Measurements from ENCODE around the gene CHP1.
"Not testable (repeated sequence)": the region's sequence is repeated elsewhere in the genome, so short reads cannot be mapped to it uniquely, and the experiment has no call there.

The CHP1 gene

DNA sequence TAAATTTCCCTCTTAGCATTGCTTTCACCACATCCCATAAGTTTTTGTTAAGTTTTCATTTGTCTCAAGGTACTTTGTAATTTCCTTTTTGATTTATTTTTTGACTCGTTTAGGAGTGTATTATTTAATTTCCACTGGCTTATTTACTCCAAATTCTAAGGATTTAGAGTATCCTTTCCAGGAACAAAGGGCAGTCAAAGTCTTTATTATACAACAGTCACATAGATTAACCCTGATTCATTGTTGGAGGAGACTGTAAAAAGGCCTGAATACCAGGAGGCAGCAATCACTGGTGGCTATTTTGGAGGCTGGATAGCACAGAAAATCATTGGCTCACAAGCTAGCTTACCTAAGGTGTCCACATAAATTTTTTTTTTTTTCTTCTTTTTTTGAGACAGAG lies 61.5 kb downstream of the CHP1 start:
- DNase-seq (ENCODE audit: low read depth): no peak

DNA sequence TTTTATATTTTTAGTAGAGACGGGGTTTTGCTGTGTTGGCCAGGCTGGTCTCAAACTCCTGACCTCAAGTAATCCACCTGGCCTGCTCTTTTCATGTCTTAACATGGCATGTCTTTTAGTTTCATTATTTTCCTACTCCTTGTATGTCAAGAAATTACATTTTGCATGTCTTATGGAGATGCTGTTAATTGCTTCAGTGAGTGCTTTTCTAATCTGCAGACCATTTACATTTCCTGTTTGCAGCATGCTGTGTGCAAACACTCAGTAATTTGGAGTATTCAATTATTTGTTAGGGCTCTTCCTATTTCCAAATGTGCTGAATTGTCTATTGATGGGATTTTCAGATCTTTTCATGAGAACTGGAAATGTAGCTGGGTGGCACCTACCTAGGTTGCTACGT lies 70.1 kb downstream of the CHP1 start:
- DNase-seq (ENCODE audit: low read depth): not testable (repeated sequence)

DNA sequence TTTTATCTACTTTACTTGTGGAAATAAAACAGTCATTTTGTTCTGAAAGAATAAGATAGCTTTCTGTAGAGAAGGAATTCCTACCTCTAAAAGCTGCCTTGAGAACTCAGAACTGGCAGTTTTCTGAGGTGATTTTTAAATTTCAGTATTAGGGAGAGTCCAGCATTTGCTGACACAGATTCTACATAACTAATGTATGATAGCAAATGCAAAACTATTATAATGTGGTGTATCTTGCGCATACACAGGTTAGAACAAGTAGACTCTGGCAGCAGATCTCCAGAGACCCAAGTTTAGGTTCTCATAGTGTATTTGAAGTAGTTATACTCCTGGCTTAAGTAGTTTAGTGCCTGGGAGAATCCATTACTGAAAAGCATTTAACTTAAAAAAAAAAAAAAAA lies 70.5 kb downstream of the CHP1 start:
- DNase-seq (ENCODE audit: low read depth): no peak

DNA sequence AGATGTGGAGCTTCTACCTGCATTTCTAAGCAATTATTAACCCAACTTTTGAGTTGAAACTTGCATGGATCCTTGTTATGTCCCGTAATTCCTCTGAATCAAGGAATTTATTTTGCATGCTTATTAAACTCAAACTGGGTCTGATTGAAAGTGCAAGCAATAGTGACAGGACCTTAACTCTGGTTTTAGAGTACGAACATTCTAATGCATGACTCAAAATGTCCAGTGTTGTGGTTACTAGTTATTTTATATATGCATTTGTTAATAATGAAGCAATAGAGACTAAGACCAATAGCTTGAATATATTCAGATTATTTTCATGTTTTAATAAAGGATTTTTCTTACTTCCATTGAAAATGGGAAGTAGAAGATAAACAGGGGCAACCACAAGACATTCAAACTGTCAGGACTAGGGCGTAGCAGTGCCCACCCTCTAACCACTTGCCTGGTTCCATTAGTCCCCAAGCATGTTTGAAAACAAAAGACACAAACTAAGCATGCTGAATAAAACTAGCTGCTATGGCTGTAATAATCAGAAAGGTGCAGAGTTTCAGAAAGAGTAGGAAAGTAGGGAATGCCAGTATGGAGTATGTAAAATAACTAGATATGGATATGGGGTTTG lies 73.2 kb downstream of the CHP1 start:
- no peak for DNase-seq (ENCODE audit: low read depth)

DNA sequence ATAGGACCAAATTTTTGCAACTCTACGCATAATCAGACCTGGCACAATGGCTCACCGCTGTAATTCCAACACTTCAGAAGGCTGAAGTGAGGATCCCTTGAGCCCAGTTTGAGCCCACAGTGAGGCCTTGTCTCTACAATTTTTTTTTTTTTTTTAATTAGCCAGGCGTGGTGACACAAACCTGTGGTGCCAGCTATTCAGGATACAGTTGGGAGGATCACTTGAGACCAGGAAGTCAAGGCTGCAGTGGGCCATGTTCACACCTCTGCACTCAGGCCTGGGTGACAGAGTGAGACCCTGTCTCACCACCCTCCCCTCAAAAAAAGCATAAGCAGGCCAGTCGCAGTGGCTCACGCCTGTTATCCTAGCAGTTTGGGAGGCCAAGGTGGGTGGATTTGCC lies 76.6 kb downstream of the CHP1 start:
- no peak for DNase-seq (ENCODE audit: low read depth)

DNA sequence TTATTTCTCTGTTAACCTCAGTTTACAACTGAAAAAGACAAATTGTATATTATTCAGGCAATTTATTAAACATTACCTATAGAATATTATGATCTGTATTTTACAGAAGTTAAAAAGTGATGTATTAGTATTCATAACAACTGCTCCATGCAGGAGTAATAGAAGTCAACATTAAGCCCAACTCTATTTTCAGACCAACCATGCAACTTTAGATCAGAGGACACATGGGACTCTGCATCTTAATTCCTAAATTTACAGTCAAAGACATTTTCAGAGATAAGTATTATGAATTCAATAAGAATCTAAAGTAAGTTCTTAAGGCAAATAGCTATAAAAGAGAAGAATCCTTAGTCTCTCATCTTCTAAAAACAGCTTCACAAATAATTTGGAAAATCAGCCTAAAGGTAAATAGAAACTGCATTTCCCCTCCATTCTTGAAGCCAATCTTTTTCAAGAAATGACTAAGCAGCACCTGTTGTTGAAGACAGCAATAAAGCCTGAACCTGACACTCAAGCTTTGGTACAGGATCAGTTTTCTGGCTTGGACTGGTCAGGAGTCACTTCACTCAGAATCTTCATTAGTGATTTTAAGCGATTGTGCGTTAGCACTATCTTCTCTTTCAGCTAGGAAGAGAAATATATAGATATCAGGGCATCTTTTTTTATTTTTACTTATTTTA lies 78.3 kb downstream of the CHP1 start:
- no peak for DNase-seq (ENCODE audit: low read depth)

DNA sequence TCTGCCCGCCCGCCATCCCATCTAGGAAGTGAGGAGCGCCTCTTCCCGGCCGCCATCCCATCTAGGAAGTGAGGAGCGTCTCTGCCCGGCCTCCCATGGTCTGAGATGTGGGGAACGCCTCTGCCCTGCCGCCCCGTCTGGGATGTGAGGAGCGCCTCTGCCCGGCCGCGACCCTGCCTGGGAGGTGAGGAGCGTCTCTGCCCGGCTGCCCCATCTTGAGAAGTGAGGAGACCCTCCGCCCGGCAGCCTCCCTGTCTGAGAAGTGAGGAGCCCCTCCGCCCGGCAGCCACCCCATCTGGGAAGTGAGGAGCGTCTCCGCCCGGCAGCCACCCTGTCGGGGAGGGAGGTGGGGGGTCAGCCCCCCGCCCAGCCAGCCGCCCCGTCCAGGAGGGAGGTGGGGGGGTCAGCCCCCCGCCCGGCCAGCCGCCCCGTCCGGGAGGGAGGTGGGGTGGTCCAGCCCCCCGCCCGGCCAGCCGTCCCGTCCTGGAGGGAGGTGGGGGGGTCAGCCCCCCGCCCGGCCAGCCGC lies 89.8 kb downstream of the CHP1 start:
- DNase-seq (ENCODE audit: low read depth): not testable (repeated sequence)

DNA sequence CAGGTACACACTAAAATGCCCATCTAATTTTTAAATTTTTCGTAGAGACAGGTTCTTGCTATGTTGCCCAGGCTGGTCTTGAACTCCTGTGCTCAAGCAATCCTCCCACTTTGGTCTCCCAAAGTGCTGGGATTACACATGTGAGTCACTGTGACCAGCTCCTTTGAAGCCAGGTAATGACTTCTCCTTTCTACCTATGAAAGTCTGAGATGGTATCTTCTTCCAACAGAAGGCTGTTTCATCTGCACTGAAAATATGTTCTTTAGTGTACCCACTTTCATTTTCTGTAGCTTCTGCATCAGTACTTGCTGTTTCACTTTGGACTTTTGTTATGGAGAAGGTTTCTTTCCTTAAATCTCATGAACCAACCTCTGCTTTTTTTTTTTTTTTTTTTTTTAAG lies 92.5 kb downstream of the CHP1 start:
- DNase-seq (ENCODE audit: low read depth): no peak

DNA sequence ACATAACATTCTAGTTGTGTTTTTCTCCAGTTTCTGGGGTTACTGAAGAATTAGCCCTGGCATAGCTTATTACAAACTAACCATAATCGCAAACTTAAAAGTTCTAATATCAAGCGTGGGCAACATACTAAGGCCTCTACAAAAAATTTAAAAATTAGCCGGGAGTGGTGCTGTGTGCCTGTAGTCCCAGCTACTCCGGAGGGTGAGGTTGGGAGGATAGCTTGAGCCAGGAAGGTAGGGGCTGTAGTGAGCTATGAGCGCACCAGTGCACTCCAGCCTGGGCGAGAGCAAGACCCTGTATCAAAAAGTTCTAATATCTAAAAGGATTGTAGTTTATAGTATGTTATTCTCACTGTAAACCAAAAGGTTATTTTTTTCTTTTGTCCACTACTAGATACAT lies 100.2 kb downstream of the CHP1 start:
- no peak for DNase-seq (ENCODE audit: low read depth)

Measured in T-helper 22 cell (primary cell).